Activated CD4-positive, CD25-positive, alpha-beta regulatory T cell treated with anti-CD3 and anti-CD28 coated beads, Interleukin-2, amount 50 U/mL, for 24 hours (primary cell): ENCODE results near the gene CFD.
A peak's percentile ranks its signal among the peaks of the same experiment; 100 is the strongest.
"Not testable (repeated sequence)": the region's sequence is repeated elsewhere in the genome, so short reads cannot be mapped to it uniquely, and the experiment has no call there.

Experiments used
- ATAC-seq, 2 donors: fragments of 150-1000 bp; cut with Tn5 transposase; one replicate each; pipeline ENCODE4 v1.10.0; 2021; ENCODE audit warnings: mild to moderate bottlenecking in 1 of 2, moderate library complexity in 1 of 2

The CFD gene

DNA sequence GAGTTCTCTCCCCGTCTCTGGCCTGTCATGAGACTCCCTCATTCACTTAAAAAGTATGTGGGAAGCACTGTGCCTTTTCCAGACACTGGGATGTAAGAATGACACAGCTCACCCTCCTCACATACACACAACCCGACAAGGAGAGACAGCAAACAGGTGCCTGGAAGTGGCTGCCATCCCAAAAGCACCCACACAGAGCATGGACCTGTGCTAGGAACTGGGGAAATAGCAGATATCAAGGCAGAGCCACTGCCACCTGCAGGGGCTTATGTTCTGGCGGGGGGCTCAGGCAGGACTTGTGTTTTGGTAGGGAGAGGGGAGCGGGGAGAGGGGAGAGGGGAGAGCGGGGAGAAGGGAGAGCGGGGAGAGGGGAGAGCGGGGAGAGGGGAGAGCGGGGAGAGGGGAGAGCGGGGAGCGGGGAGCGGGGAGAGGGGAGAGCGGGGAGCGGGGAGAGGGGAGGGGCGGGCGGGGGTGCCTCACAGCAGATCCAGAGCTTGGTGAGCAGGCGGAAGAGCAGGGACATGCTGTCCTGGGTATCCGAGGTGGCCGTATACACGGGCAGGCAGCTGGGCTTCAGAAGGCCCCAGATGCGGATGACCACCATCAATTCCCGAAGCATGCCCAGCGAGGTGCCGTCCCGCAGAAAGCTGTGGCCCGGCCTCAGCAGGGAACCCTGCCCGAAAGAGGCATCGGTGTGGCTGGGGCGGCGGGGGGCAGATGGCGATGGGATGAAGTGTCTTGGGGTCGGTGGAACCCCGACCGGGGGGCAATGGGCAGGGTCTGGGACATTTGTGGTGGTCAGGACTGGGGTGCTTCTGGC lies 12.2 kb downstream of the CFD start:
- peak in 1 of 2 donors; percentile 4 for ATAC-seq

DNA sequence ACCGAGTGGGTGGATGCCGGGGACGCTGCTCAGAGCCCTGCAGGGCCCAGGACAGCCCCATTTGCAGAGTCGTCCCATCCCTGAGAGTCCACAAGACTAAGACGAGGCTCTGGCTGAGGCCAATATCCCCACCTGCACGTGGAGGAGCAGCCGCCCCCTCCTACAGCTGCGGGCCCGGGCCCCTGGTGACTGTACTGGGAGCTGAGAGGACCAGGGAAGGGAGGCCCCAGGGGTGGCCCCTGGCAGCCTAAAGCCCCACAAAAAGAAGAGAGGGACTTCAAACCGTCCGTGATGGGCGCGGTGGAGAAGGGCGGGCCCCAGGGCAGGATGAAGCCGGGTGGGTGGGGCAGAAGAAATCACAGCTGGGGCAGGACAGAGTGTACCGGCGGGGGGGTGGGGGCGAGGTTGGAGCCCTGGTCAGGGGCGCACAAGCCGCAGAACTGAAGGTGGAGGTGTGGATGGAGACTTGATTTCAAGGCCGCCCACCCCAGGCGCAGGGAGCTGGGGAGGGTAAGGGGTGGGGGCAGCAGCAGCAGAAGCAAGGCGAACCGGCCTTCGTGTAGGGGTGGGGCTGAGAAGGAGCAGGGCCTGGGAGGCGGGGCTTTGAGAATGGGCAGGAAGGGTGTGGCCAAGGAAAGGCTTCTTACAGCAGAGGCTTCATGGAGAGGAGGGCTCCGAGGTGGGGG lies 12.9 kb downstream of the CFD start:
- peak; percentile 73 to 82 for ATAC-seq

GRCh38 chr19:873084-873483 lies 13.6 kb downstream of the CFD start:
- ATAC-seq: peak; percentile 50 to 74

- ATAC-seq: no peak
Observed at GRCh38 chr19:873561-874041, 14.1 kb downstream of the CFD start.

- ATAC-seq: no peak
Observed at GRCh38 chr19:875265-875879, 15.9 kb downstream of the CFD start.

DNA sequence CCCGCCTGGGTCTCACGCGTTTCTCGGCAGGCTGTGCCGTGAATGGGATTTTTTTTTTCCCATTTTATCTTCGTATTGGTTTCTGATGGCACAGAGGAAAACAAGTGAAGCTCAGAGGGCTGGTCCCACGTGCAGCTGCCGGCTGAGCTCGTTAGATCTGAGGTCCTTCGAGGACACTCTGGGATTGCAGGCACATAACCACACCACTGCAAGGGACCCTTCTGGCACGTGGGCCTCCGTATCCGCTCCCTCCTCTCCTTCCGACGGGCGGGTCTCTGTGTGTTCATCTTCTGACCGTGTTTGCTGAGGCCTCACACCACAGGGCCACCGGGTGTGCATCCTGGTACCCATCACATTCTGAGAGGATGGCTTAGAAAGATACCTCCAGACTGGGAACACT lies 16.6 kb downstream of the CFD start:
- ATAC-seq: no peak

DNA sequence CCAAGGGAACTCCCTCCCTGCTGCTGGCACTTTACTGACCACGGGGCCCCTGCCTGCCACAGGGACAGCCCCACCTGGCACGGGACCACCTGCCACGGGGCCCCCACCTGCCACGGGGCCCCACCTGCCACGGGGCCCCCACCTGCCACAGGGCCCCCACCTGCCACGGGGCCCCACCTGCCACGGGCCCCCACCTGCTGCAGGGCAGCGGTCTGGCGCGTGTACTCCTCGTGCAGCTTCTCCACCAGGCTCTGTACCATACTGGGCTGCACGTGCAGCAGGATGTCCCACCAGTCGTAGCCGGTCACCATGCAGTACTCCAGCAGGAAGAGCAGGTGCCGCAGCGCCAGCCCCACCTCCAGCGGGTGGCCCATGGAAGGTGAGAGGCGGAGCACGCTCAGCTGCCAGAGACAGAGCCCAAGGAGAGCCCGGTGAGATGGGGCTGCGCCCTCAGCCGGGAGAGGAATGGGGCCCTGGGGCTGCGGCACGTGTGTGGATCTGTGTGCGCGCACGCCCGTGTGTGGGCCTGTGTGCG lies 17.4 kb downstream of the CFD start:
- no peak for ATAC-seq

GRCh38 chr19:877992-878660 lies 18.7 kb downstream of the CFD start:
- not testable (repeated sequence) for ATAC-seq

DNA sequence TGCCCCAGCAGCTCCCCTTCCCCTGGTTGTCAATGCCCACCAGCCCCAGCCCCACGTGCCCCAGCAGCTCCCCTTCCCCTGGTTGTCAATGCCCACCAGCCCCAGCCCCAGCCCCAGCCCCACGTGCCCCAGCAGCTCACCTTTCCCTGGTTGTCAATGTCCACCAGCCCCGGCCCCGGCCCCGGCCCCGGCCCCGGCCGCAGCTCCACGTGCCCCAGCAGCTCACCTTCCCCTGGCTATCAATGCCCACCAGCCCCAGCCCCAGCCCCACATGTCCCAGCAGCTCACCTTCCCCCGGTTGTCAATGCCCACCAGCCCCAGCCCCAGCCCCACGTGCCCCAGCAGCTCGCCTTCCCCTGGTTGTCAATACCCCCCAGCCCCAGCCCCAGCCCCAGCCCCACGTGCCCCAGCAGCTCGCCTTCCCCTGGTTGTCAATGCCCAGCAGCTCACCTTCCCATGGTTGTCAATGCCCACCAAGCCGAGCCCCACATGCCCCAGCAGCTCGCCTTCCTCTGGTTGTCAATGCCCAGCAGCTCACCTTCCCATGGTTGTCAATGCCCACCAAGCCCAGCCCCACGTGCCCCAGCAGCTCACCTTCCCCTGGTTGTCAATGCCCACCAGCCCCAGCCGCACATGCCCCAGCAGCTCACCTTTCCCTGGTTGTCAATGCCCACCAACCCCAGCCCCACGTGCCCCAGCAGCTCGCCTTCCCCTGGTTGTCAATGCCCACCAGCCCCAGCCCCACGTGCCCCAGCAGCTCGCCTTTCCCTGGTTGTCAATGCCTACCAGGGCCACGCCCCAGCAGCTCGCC lies 19.5 kb downstream of the CFD start:
- not testable (repeated sequence) for ATAC-seq

DNA sequence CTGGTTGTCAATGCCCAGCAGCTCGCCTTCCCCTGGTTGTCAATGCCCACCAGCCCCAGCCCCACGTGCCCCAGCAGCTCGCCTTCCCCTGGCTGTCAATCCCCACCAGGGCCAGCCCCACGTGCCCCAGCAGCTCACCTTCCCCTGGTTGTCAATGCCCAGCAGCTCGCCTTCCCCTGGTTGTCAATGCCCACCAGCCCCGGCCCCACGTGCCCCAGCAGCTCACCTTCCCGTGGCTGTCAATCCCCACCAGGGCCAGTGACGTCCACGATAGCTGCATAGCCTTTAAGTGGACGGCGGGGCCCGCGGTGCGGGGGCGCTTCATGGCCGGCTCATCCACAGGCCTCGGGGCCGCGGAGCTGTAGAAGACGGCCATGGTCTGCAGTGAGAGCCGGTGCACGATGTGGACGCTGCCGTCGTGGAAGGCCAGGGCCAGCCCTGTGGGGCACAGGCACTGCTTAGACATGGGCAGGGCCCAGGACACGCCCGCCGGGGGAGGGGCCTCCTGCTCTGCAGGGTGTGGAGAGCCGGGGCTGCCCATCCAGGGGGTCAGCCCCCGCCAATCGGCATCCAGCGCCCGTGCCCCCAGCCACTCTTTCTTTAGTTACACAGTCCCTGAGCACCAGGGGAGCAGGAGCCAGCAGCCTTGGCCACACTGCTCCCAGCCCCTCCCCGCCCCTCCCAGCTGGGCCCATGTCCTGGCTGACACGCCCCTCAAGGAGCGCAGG lies 20.4 kb downstream of the CFD start:
- ATAC-seq: no peak

DNA sequence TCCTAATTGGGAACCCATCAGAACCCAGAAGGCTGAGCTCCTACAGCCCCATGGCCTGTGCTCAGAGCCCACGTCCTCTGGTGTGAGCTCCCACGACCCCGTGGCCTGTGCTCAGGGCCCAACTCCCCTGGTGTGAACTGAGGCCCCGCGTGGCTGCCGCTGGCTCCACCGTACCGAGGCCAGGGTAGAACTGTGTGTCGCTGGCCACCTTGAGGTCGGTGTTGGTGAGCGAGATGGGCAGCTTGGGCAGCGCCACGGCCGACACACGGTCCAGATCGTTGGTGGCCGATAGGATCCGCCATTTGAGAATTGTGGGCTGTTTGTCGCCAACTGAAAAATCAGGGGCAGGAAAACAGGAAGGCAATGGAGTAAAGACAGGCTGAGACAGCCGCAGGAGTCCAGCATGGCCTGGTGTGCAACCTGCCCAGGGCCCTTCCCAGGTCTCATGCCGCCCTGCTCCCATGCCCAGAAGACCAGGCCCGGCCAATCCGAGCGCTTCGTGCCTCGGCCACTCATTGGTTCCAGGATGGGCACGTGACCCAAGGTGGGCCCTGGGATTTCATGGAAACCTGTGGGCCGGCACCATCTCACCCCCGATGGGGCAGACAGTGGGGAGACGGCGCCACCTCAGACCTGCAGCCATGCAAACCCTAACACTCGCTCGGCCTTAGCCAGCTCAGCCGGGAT lies 22.1 kb downstream of the CFD start:
- no peak for ATAC-seq

DNA sequence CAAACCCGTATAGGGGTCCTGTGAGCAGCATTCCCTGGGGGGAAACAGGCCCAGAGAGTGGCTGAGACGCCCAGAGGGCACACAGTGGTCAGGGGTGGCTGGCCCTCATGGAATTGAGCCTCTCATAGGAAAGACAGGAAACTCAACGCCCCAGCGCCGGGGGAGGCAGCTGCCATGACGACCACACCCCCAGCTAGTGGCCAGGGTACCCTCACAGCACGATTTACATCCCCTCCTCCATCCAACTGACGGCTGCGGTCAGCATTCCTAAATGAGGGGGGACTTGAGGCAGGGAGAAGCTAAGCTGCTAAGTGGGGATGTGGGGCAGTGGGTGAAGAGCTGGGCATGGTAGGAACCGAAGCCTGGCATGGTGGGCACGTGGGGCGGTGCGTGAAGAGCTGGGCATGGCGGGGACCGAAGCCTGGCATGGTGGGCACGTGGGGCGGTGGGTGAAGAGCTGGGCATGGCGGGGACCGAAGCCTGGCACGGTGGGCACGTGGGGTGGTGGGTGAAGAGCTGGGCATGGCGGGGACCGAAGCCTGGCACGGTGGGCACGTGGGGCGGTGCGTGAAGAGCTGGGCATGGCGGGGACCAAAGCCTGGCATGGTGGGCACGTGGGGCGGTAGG lies 23.5 kb downstream of the CFD start:
- no peak for ATAC-seq

- ATAC-seq: no peak
Observed at GRCh38 chr19:883661-884211, 24.3 kb downstream of the CFD start.

- ATAC-seq: no peak
Observed at GRCh38 chr19:884420-885211, 25.2 kb downstream of the CFD start.

GRCh38 chr19:885536-886224 lies 26.2 kb downstream of the CFD start:
- ATAC-seq: no peak

DNA sequence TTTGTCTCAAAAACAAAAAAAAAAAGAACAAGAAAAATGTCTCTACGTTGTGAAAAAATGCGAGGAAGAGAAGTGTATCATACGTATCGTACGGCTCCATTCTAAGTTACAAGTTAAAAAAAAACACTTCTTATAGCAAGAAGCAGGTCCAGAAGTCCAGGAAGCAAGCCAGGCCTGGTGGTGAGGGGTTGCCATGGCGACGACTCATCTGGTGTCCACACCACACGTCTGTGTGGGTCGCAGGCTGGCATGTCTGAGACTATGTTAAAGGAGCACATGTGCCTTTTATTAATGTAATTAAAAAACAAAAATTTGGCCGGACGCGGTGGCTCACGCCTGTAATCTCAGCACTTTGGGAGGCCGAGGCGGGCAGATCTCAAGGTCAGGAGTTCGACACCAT lies 27.6 kb downstream of the CFD start:
- no peak for ATAC-seq

GRCh38 chr19:887599-887998 lies 28.1 kb downstream of the CFD start:
- ATAC-seq: no peak
